HG03139 (cell line): ENCODE results near the gene RPRD1A.
"Not testable (repeated sequence)": the region's sequence is repeated elsewhere in the genome, so short reads cannot be mapped to it uniquely, and the experiment has no call there.

Source experiments
- ATAC-seq: cut with Tn5 transposase; IDR thresholded peaks from one replicate; pipeline ENCODE4 v1.9.1; 2021; ENCODE audit not compliant: unreplicated experiment

RPRD1A gene

DNA sequence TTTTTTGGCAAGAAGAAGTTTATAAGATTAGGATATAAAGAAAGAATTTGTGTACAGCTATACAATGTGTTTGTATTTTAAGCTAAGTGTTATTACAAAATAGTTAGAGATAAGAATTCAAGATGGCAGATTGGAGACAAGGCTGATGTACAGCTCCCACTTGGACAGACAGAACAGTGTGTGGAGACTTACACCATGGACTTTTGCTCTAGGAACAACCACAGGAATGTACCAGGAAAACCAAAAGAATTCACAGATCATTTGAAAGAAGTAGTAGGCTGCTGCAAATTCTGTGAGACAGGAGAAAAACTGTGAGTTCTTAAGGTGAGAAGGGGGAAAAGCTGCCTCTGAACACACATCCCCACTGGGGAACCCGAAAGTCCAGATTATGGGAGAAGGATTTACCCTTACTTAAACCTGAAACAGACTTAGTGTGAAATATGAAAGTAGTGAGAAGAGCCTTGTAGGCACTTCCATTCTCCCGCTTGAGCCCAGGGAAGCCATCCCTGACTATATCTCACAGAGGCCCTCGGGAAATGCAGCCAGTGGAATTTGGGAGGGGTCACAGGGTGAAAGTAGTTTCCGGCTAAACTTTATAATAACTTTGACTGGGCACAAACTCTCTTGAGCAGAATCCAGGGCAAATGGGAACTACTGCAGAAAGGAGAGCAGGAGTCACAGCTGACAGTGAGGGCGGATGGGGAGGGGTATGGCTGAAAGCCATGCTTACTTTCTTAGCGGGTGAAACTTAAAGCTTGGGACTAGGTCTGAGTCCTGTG is 11.6 kb upstream of the RPRD1A start:
- ATAC-seq, result no peak

DNA sequence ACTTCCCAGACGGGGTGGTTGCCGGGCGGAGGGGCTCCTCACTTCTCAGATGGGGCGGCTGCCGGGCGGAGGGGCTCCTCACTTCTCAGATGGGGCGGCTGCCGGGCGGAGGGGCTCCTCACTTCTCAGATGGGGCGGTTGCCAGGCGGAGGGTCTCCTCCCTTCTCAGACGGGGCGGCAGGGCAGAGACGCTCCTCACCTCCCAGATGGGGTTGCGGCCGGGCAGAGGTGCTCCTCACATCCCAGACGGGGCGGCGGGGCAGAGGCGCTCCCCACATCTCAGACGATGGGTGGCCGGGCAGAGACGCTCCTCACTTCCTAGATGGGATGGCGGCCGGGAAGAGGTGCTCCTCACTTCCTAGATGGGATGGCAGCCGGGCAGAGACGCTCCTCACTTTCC is 10.4 kb upstream of the RPRD1A start:
- ATAC-seq, result not testable (repeated sequence)

DNA sequence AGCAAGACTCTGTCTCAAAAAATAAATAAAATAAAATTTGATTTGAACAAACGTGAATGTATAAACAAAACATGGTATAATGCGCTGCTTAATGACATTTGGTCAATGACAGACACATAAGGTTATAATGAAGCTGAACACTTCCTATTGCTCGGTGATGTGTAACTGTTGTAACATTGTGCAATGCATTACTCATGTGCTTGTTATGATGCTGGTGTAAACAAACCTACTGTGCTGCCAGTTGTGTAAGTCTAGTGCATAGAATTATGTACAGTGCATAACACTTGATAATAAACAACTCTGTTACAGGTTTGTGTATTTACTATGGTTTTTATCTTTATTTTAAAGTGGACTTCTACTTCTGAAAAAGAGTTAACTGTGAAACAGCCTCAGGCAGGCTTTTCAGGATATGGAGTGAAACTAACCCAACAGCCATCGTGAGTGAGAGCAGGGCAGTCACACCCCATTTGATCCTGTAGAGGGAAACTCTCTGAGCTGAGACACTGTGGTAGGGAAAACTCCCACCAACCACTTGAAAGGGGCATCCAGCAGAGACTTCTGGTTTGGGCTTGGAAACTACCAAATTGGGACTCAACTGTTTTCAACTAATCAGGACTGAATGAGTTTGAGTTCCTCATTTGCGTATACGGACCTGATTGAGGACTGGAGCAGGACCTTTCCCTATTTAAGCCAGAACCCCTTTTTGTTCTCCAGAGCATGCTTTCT is 8.7 kb upstream of the RPRD1A start:
- ATAC-seq, result no peak

DNA sequence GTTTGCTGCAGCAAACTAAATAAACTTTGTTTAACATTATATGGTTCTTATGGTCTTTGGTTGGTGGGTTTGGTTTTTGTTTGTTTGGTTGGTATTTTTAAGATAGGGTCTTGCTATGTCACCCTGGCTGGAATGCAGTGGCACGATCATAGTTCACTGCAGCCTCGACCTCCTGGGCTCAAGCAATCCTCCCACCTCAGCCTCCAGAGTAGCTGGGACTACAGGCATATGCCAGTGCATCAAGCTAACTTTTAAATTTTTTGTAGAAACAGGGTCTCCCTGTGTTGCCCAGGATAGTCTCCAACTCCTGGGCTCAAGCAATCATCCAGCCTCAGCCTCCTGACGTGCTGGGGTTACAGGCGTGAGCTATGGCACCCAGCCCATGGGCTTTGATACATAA is 7.1 kb upstream of the RPRD1A start:
- ATAC-seq, result no peak

- ATAC-seq, result no peak
Observed at GRCh38 chr18:36073676-36074075, 6.3 kb upstream of the RPRD1A start.

DNA sequence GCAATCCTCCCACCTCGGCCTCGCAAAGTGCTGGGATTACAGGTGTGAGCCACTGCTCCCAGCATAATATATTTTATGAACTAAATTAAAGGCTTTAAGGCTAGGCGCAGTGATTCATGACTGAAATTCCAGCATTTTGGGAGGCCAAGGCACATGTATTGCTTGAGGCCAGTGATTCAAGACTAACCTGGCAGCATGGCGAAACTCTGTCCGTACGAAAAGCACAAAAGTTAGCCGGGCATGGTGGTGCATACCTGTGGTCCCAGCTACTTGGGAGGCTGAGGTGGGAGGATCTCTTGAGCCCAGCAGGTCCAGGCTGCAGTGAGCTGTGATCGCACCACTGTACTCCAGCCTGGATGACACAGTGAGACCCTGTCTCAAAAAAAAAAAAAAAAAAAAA is 5.0 kb upstream of the RPRD1A start:
- ATAC-seq, result not testable (repeated sequence)

GRCh38 chr18:36066686-36067054 is 689 bp downstream of the RPRD1A start:
- no peak for ATAC-seq

- ATAC-seq, result no peak
Observed at GRCh38 chr18:36066001-36066400, 1.4 kb downstream of the RPRD1A start.

DNA sequence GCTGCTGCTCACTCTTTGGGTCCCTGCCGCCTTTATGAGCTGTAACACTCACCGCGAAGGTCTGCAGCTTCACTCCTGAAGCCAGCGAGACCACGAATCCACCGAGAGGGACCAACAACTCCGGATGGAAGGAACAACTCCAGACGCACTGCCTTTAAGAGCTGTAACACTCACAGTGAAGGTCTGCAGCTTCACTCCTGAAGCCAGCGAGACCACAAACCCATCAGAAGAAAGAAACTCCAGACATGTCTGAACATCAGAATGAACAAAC is 2.6 kb downstream of the RPRD1A start:
- ATAC-seq, result not testable (repeated sequence)

DNA sequence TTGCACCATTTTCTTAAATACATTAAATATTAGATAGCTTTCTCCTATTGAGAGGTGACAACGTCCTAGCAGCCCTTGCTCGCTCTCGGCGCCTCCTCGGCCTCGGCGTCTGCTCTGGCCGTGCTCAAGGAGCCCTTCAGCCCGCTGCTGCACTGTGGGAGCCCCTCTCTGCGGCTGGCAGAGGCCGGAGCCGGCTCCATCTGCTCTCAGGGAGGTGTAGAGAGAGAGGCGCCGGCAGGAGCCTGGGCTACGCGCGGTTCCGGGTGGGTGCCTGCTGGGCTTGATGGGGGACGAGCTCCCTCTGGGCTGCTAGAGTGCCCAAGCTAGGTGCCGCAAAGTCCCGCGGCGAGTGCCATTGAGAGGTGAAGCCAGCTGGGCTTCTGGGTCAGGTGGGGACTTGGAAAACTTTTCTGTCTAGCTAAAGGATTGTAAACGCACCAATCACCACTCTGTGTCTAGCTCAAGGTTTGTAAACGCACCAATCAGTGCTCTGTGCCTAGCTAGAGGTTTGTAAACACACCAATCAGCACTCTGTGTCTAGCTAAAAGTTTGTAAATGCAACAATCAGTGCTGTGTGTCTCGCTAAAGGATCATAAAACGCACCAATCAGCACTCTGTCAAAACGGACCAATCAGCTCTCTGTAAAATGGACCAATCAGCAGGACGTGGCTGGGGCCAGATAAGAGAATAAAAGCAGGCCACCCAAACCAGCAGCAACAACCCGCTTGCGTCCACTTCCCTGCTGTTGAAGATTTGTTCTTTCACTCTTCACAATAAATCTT is 3.1 kb downstream of the RPRD1A start:
- no peak for ATAC-seq

DNA sequence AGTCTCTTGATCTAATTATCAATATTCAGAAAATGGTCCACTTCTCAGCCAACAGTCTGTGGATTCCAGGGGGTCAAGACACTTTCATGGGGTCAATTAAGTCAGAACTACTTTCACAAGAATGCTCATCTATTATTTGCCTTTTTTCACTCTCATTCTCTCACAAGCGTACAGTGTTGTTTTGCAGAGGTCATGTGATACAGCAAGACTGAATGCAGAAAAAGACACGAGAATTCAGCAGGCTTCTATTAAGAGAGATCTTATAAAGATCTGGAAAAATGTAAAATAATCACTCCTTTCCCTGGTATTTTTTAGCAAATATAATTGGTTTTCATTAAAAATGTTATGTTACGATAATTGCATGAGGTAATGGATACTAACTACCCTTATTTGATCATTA is 8.7 kb downstream of the RPRD1A start:
- no peak for ATAC-seq

GRCh38 chr18:36051760-36052159 is 15.6 kb downstream of the RPRD1A start:
- ATAC-seq, result no peak

- ATAC-seq, result no peak
Observed at GRCh38 chr18:36050479-36050878, 16.9 kb downstream of the RPRD1A start.

GRCh38 chr18:36047521-36047920 is 19.8 kb downstream of the RPRD1A start:
- no peak for ATAC-seq

DNA sequence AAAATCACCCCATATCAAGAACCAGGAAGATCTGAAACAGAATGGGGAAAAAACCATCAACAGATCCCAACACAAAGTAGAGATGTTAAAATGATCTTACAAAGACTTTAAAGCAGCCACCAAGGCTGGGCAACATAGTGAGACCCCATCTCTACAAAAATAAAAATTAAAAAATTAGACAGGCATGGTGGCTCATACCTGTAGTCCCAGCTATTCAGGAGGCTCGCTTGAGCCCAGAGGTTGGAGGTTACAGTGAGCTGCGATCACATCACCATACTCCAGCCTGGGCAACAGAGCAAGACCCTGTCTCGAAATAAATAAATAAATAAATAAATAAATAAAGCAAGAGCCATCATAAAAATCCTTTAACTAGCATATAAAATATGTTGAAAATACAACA is 20.5 kb downstream of the RPRD1A start:
- ATAC-seq, result no peak

- ATAC-seq, result no peak
Observed at GRCh38 chr18:36045241-36045991, 21.9 kb downstream of the RPRD1A start.

- no peak for ATAC-seq
Observed at GRCh38 chr18:36043153-36043552, 24.2 kb downstream of the RPRD1A start.

GRCh38 chr18:36041146-36041545 is 26.2 kb downstream of the RPRD1A start:
- no peak for ATAC-seq

DNA sequence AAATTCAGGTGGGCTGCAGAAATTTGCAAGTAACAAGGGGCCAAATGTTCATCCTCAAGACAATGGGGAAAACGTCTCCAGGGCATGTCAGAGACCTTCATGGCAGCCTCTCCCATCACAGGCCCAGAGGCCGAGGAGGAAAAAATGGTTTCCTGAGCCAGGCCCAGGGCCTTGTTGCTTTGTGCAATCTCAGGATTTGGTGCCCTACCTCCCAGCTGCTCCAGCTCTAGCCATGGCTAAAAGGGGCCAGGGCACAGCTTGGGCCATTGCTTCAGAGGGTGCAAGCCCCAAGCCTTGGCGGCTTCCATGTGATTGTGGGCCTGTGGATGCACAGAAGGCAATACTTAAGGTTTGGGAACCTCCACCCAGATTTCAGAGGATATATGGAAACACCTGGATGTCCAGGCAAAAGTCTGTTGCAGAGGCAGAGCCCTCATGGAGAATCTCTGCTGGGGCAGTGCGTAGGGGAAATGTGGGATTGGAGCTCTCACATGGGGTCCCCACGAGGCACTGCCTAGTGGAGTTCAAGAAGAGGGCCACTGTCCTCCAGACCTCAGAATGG is 29.2 kb downstream of the RPRD1A start:
- ATAC-seq, result no peak

DNA sequence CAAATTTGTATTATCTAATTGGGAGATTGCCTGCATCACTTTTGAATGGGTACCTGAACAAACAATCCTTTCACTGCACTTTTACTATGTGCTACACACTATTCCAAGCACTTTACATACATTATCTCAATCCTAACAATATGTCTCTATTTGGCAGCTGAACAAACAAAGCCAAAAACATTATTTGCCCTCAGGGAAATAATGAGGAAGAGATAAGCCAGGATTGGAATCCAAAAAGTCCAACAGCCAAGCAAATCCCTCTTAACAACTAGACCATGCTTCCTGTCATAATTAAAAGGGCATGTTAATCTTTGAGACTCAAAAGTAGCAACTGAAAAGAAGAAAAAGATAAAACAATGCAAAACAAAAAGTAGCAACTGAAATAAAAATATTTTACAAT is 32.1 kb downstream of the RPRD1A start:
- no peak for ATAC-seq

DNA sequence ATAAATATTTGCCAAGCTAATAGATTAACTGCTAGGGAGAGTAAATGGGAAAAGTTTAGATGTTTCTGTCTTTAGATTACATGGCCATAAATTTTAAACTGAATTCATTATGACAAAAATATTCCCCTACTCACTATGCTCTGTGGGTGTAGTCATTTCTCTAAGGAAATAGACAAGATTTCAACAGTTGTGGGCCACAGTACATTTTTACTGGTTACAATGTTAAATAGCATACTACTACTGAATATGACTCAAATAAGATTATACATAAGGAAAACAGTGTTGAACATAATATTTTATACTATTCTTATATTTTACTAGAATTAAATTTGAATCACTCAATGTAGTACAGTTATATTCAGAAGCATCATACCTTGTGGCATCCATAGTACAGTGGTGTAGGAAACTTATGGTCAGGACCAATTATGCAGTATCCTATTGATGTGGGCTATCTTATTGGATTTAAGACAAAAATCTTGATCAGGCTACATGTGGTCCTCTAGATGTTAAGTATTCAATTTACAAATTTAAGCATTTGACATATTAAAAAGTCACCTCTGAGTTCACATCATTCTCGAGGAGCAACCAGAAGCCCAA is 33.0 kb downstream of the RPRD1A start:
- ATAC-seq, result no peak
